IPS DF 6.9 (cell line): ENCODE measurements around the gene TAF11.
"Not testable (repeated sequence)": the region's sequence is repeated elsewhere in the genome, so short reads cannot be mapped to it uniquely, and the experiment has no call there.

ENCODE experiments used
- DNase-seq: peaks from one replicate; pipeline ENCODE4 v3.0.0-alpha.2; 2013; ENCODE audit warnings: low read depth, low spot score
- H3K27ac ChIP-seq: one replicate; pipeline ENCODE4 v1.5.1; 2013; ENCODE audit warnings: low read length, control low read depth
- H3K27me3 ChIP-seq: 2 replicates; pipeline ENCODE4 v1.6.1; 2013; ENCODE audit warnings: mild to moderate bottlenecking, low read length; ENCODE audit not compliant: control insufficient read depth, insufficient read depth
- H3K36me3 ChIP-seq: 2 replicates; pipeline ENCODE4 v1.6.1; 2013; ENCODE audit warnings: low read length; ENCODE audit not compliant: control insufficient read depth, insufficient read depth
- H3K4me1 ChIP-seq: 2 replicates; pipeline ENCODE4 v1.6.1; 2013; ENCODE audit warnings: low read length; ENCODE audit not compliant: control insufficient read depth, insufficient read depth
- H3K4me3 ChIP-seq: 2 replicates; pipeline ENCODE4 v1.5.1; 2013; ENCODE audit warnings: mild to moderate bottlenecking, low read length
- H3K9me3 ChIP-seq: 2 replicates; pipeline ENCODE4 v1.6.1; 2013; ENCODE audit warnings: low read length, inconsistent platforms; ENCODE audit not compliant: control insufficient read depth, insufficient read depth
- WGBS: extraction: QIAGEN DNeasy Blood & Tissue Kit; methylation state at CpG from one replicate; pipeline ENCODE4 v1.1.7; 2013; ENCODE audit warnings: mixed read lengths, missing lambda C conversion rate; ENCODE audit not compliant: insufficient read length, insufficient coverage; 5-methylcytosine and 5-hydroxymethylcytosine counted together

Gene TAF11

GRCh38 chr6:34904990-34905613 lies 17.3 kb upstream of the TAF11 start:
- no peaks in the 10 kb centered on the region for H3K9me3 ChIP-seq
- no peaks in the 10 kb centered on the region for H3K27me3 ChIP-seq
- no peaks in the 10 kb centered on the region for H3K36me3 ChIP-seq
- DNase-seq = no peak
- H3K27ac ChIP-seq = no peak overlapping the region
- no CpG with 5 or more reads among the region's 5 CpGs for WGBS
- no peaks in the 10 kb centered on the region for H3K4me1 ChIP-seq
- no peak overlapping the region for H3K4me3 ChIP-seq

GRCh38 chr6:34901930-34902329 lies 14.1 kb upstream of the TAF11 start:
- H3K27ac ChIP-seq = no peak overlapping the region
- DNase-seq = no peak
- H3K4me1 ChIP-seq = no peaks in the 10 kb centered on the region
- no peaks in the 10 kb centered on the region for H3K27me3 ChIP-seq
- no peak overlapping the region for H3K4me3 ChIP-seq
- H3K36me3 ChIP-seq = no peaks in the 10 kb centered on the region
- no peaks in the 10 kb centered on the region for H3K9me3 ChIP-seq
- WGBS = no CpG with 5 or more reads among the region's 5 CpGs

GRCh38 chr6:34900321-34901031 lies 12.6 kb upstream of the TAF11 start:
- H3K27me3 ChIP-seq = no peaks in the 10 kb centered on the region
- DNase-seq = no peak
- WGBS = no CpG with 5 or more reads among the region's 4 CpGs

GRCh38 chr6:34899748-34900147 lies 11.9 kb upstream of the TAF11 start:
- not testable (repeated sequence) for H3K4me1 ChIP-seq, DNase-seq, H3K36me3 ChIP-seq, H3K9me3 ChIP-seq, H3K4me3 ChIP-seq, H3K27me3 ChIP-seq, H3K27ac ChIP-seq
- WGBS = no CpG with 5 or more reads among the region's 1 CpG

More at GRCh38 chr6:34900321-34901031, 12.6 kb upstream of the TAF11 start:
- H3K4me3 ChIP-seq = no peak overlapping the region
- no peaks in the 10 kb centered on the region for H3K9me3 ChIP-seq
- no peaks in the 10 kb centered on the region for H3K4me1 ChIP-seq
- H3K27ac ChIP-seq = no peak overlapping the region
- H3K36me3 ChIP-seq = no peaks in the 10 kb centered on the region

GRCh38 chr6:34897716-34898115 lies 9.9 kb upstream of the TAF11 start:
- no peak for DNase-seq
- no peak overlapping the region for H3K27ac ChIP-seq
- no CpG with 5 or more reads among the region's 1 CpG for WGBS

GRCh38 chr6:34897130-34897529 lies 9.3 kb upstream of the TAF11 start:
- H3K4me1 ChIP-seq = no peaks in the 10 kb centered on the region
- DNase-seq = no peak
- no CpG with 5 or more reads among the region's 1 CpG for WGBS
- no peaks in the 10 kb centered on the region for H3K9me3 ChIP-seq
- H3K27ac ChIP-seq = no peak overlapping the region
- no peaks in the 10 kb centered on the region for H3K27me3 ChIP-seq
- H3K4me3 ChIP-seq = no peak overlapping the region
- no peaks in the 10 kb centered on the region for H3K36me3 ChIP-seq

More at GRCh38 chr6:34897716-34898115, 9.9 kb upstream of the TAF11 start:
- H3K4me3 ChIP-seq = no peak overlapping the region
- H3K36me3 ChIP-seq = no peaks in the 10 kb centered on the region
- no peaks in the 10 kb centered on the region for H3K27me3 ChIP-seq
- H3K4me1 ChIP-seq = no peaks in the 10 kb centered on the region
- H3K9me3 ChIP-seq = no peaks in the 10 kb centered on the region

GRCh38 chr6:34894693-34895092 lies 6.9 kb upstream of the TAF11 start:
- Histone ChIP-seq H3K27ac (no peak overlapping the region), H3K9me3 (no peaks in the 10 kb centered on the region), H3K36me3 (no peaks in the 10 kb centered on the region), H3K4me3 (no peak overlapping the region), H3K4me1 (no peaks in the 10 kb centered on the region), H3K27me3 (no peaks in the 10 kb centered on the region)
- no peak for DNase-seq
- no CpG with 5 or more reads among the region's 1 CpG for WGBS

- no peaks in the 10 kb centered on the region for H3K4me1 ChIP-seq
- no peak overlapping the region for H3K27ac ChIP-seq
- H3K9me3 ChIP-seq = no peaks in the 10 kb centered on the region
- no peak for DNase-seq
- H3K27me3 ChIP-seq = no peaks in the 10 kb centered on the region
- whole genome bisulfite sequencing = no CpG with 5 or more reads among the region's 2 CpGs
- H3K36me3 ChIP-seq = no peaks in the 10 kb centered on the region
- H3K4me3 ChIP-seq = no peak overlapping the region
These were observed 3.5 kb upstream of the TAF11 start for GRCh38 chr6:34891296-34891695.

- H3K27ac ChIP-seq = no peak overlapping the region
- H3K4me1 ChIP-seq = no peaks in the 10 kb centered on the region
- WGBS = no CpG with 5 or more reads among the region's 7 CpGs
- DNase-seq = no peak
- no peak overlapping the region; the same call in 1 of the 2 replicates for H3K4me3 ChIP-seq
- no peaks in the 10 kb centered on the region for H3K36me3 ChIP-seq
- H3K27me3 ChIP-seq = no peaks in the 10 kb centered on the region
- H3K9me3 ChIP-seq = no peaks in the 10 kb centered on the region
These were observed 2.7 kb upstream of the TAF11 start for GRCh38 chr6:34890533-34890925.

- H3K9me3 ChIP-seq = no peaks in the 10 kb centered on the region
- peak; percentile 61 for DNase-seq
- no CpG with 5 or more reads among the region's 60 CpGs for WGBS
These were observed 1.2 kb upstream of the TAF11 start, which contains the start of gene ANKS1A for GRCh38 chr6:34888874-34889555. TSS of gene ANKS1A (plus strand) at chr6:34889255. CDS start at chr6:34889403, 148 bp downstream.

More at GRCh38 chr6:34888874-34889555, 1.2 kb upstream of the TAF11 start, which contains the start of gene ANKS1A:
- Histone ChIP-seq H3K4me3 (peak within 1 kb of the TSS; percentile 97), H3K4me1 (no peaks in the 10 kb centered on the region), H3K27me3 (no peaks in the 10 kb centered on the region), H3K27ac (no peak within 1 kb of the TSS), H3K36me3 (no peaks in the 10 kb centered on the region)
